IPS-NIHi11 (cell line): ENCODE measurements around the gene ZFC3H1.
"Not testable (repeated sequence)": the region's sequence is repeated elsewhere in the genome, so short reads cannot be mapped to it uniquely, and the experiment has no call there.

Experiments used
- DNase-seq: peaks from one replicate; pipeline ENCODE4 v3.0.0; 2012; ENCODE audit warnings: mixed read lengths, low spot score

The ZFC3H1 gene

DNA sequence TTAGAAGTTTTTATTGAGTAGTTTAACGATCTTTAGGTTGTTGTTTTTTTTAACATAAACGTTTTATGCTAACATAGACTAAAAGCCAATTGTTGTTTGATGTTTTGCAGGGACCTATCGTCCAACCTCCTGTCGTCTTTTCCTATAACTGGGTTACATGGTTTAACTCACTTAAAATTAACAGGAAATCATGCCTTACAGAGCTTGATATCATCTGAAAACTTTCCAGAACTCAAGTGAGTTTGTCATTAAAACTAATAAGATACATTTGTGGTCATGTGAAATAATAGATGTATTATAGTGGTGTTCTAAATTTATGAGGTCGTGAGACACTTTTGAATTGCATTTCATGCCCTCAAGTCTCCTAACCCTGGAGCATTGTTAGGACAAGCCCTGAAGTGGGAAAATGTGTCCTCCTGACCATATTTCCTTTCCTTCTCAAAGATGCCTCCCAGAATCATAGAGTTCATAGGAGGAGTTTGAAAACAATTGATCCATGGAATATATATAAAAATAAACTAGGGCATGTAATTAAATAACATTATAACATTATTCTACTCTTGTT lies 84.9 kb downstream of the ZFC3H1 start:
- no peak for DNase-seq

DNA sequence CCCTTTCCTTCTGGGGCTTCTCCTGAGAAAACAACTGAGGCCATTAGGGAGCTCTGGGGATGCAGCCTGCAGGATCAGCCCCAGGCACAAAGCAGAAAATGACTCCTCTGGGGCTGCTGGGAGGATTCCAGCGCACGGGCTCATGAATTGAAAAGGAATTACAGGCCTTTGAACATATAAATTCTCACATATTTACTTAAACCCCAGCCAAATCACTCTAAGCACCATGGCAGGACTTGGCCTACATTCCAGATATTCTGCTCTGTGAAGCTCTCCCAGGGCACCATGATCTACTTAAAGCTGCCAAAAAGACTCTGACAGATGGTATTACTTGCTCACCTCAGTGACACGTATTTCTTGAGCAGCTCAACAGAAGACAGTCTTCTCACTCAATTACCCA lies 87.2 kb downstream of the ZFC3H1 start:
- DNase-seq: no peak

DNA sequence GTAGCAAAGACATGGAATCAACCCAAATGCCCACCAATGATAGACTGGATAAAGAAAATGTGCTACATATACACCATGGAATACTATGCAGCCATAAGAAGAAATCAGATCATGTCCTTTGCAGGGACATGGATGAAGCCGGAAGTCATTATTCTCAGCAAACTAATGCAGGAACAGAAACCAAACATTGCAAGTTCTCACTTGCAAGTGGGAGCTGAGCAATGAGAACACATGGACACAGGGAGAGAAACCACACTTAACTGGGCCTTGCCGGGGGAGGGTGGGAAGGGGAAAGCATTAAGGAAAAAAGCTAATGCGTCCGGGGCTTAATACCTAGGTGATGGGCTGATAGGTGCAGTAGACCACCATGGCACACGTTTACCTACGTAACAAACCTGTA lies 93.8 kb downstream of the ZFC3H1 start:
- DNase-seq: not testable (repeated sequence)

DNA sequence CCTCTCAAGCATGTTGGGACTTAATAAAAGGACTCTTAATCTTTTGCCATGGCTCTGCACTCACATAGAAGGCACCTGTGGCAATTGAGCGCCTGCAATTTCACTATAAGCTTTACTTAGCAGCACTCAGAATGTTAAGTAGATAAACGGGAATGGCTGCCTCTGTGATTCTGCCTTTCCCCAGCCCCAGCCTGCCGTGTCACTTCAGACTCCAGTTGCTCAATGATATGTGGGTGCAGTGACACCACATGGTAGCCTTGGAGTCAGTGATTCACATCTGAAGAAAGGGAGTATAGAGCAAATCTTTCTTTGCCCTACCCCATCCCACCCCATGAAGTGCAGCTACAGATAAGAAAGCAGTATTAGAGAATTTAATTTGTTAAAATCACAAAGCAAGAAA lies 96.1 kb downstream of the ZFC3H1 start:
- DNase-seq: no peak

DNA sequence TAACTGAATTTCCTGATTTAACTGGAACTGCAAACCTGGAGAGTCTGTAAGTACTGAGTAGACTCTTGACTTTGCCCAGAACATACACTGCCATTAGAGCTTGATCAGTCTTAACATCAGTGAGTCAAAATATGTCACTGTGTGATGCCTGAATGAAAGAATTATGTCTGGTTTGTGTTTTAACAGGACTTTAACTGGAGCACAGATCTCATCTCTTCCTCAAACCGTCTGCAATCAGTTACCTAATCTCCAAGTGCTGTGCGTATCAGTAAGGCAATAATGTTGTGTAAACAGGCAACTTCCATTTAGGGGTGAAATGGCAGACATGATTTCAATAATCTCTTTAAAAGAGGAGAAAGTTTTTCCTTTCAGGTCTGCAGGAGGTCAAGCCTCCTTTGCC lies 97.0 kb downstream of the ZFC3H1 start:
- DNase-seq: no peak

DNA sequence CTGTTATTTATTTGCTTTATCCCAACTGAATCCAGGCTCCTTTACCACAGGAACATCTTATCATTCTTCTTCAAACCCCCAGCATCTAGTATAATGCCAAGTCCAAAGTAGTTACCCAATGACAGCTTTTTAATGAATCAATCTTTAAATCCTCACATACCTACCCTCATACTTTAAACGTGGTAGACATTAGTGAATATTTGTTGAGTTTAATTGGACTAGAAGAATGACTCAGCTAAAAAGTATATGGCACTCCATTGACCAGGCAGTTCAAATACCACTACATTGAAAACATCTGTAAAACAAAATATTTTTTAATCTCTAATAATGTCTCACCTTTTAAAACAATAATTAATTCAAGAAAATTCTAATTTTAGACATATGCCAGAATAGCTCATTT lies 98.1 kb downstream of the ZFC3H1 start:
- no peak for DNase-seq

DNA sequence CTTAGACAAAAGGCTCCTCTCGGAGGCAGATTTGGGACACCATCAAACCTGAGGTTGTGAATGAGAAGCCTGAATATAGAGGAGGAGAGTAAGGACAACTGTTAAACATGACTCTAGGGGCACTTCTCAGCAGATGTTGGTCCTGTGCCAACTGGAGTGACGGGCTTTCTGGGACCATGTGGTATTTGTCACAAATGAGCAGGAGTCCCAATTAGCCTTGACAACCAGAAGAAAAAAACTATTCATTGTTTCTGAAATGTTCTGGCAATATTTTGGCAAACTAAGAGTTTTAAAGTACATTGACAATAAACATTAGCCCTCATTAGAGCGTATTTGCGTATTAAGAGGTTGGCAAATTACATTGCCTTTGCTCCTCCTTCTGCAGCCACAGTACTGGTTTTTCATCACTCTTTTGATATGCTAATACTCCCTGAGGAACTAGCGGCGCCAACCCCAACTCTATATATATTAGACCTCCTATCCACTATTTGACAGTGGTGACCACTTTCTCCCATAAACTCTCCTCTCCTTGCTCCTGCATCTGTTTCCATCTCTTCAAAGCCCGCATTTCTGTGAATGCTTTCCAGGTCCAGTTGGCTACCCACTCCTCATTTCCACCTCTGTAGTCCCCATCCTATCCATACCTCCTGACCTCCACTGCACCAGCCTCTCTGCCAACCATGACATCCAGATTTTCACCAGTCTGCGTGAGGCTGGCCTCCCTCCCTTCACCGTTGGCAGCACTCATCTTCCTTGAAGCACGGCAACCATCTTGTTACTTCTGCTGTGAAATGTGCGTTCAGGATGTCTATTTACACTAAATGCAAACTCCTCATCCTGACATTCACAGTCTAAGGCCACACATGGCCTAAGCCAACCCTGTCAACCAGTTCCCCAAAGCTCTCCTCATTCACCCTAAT lies 100.7 kb downstream of the ZFC3H1 start:
- no peak for DNase-seq
